Stimulated activated CD4-positive, alpha-beta T cell treated with anti-CD3 and anti-CD28 coated beads, TNF-alpha, amount 100 ng/mL, for 1 hour (primary cell): Measurements from ENCODE around the gene PPP6R2.

Experiments used
- DNase-seq, 3 donors: peaks; one replicate each; pipeline ENCODE4 v3.0.0-alpha.2; 2020; ENCODE audit warnings: low read depth in 3 of 3, low spot score in 1 of 3

Gene PPP6R2

DNA sequence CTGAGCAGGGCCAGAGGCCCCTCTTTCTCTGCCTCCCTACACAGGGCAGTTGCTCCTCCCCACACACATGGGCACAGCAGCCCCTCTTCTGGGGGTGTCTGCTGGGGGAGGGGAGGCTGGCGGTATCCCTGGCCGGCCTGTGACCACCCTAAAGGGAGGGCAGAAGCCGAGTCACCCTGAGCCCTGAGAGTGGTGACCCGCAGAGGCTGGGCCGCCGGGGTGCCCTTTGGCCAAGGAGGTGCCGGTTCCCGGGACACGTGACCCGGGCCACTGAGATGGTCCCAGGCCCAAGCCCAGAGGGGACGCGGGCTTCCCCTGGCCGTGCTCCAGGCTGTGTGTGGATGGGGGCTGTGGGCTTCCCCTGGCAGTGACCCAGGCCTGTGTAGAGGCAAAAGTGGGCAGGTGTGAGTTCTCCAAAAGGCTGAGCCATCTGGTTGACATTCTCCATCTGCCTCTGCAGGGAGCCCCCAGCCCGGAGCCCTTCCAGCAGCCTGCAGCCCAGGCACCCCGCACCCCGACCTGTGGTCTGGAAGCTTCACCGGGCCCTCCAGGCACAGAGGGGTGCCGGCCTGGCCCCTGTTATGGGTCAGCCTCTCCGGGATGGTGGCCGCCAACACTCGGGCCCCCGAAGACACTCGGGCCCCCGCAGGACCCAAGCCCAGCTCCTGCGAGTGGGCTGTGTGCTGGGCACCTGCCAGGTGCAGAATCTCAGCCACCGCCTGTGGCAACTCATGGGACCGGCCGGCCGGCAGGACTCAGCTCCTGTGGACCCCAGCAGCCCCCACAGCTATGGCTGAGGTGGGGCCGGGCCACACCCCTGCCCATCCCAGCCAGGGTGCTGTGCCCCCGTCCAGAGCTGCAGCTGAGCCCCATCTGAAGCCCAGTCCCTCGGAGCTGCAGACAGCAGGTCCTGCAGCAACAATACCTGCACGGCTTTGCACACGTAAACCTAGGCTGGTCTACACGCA lies 139.3 kb downstream of the PPP6R2 start:
- DNase-seq: no peak

DNA sequence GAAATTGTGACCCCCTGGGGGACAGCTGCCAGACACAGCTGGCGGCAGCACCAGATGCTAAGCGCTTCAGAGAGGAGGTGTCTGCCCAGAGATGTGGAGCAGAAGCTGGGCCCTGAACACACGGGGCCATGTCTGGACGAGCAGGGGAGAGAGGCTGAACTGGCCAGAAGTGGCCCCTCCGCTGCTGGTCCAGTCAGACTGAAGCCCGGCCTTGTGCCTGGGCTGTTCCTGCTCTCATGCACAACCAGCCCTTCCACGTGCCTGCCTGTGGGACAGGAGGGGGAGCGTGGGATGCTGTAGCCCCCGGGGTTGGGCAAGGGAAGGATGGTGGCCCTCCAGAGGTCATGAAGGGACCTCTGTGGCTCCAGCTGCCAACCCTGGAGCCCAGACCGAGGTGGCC lies 140.0 kb downstream of the PPP6R2 start:
- DNase-seq: no peak

DNA sequence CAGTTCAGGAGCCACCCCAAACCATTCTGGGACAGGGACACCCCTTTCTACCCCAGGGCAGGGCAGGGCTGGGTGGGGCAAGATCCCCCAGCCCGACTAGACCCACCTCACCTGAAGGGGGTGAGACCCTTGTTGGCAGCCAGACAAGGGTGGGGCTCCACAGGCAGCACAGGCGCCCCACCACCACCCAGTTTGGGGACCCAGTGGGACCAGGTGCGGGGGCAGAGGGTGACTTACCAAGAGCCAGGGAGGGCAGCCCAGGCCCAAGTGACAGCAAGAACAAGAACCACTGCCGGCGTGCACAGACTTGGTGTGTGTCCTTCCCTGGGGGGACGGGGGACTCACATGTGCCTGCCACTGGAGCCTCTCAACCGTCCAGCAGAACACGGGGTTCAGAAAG lies 140.4 kb downstream of the PPP6R2 start:
- DNase-seq: no peak

DNA sequence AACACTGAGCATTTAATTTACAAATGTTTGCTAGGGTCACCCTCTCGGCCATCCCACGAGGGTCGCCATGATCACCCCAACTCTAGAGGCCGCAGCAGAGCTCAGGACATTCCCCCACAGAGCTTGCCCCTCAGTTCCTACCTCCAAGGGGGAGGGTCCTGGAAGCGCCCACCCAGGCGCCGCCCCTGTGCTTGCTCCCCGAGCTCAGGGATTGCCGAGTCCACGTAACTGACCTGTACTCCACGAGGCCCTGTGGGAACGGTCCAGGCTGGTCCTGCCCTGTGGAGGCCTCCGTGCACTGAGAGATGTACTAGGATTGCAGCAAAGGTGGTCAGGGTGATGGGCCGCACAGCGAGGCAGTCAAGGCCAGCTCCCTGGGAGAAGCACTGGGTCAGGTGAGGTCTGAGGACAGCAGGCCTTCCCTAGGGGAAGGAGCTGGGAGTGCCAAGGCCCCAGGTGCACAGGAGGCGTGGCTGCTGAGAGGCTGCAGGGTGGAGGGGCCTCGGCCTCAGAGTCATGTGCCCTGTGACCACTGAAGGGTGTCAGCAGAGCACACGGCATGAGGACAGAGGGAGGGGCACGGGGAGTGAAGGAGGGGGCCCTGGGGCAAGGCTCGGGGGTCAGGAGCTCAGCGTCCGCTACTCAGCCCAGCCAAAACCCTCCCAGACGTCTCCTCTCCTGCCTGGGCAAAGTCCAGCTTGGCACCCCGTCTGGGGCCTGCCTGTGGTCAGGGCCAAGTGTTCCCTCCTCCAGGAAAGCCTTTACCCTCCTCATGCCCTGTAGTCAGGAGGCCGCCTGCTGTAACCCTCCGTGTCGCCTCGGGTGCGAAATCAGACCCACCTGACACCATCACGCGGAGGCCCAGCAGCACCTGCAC lies 141.1 kb downstream of the PPP6R2 start:
- no peak for DNase-seq

DNA sequence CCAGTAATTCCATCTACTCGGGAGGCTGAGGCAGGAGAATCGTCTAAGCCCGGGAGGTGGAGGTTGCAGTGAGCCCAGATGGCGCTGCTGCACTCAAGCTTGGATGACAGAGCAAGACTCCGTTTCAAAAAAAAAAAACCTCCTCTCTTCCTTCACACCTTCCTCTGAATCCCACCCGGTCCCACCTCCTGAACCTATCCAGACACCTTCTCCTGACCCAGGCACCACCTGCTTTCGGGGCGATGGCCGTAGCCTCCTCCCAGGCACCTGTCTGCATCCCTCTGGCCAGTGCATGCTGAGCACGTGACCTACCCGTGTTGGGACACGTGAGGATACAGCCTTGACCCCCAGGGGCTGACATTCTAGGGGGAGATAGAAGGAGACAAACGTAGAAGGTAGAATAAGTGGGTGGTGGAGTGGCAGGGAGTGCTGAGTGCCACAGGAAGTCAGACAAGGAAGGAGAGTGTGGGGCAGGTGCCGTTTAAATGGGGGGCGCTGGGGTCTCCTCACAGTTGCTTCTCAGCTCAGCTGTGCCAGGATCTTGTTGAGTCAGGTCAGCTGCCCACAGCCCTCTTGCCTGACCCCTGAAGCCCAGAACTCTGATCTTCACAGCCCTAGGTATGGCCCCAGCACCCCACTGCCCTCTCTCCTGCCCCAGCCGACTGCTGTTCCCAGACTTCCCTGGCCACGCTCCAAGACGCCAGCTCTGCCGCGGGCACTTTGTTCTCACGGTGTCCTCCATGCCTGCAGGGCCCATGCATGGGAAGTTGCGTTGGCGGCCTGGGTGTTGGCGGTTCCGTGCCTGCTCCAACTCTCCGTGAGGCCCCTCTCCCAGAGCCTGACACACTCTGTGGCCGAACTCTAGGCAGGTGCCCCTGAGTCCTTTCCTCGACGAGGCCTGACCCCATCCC lies 142.3 kb downstream of the PPP6R2 start:
- no peak for DNase-seq

DNA sequence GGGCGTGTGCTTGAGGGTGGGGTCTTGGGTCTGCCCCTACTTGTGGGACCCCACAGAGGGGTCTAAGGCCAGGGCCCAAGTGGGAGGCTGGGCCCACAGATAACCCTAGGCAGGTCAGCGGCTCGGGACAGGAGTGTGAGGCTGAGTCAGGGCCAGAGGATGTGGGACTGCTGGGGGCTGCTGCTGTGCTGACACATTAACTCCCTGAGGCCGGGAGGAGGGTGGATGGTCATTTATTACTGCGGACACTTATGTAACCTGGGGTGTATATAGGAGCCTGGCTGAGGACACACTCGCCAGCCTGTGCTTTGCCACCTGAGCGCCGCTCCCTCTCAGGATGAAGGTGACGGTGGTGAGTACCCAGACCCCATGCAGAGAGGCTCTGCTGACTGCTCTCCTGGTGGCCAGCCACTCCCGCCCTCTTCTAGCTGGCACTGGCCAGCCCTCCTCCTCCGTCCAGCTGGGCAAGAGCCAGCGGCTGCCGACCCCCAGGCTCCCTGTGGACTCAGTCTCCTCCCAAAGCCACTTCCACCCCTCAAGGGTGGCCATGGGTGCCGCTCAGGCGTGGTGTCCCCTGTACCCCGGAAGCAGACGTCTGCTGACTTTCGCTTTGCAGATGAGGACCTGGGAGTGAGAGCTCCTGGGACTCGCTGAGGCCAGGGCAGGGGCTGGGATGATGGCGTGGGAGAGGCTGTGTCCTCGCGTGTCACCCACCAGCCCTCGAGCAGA lies 143.6 kb downstream of the PPP6R2 start, which contains the start of gene MIOX:
Gene MIOX (plus strand): TSS at position 299 of the 729 bp plus-strand sequence. CDS start 39 bp downstream, at position 338.
- no peak for DNase-seq

DNA sequence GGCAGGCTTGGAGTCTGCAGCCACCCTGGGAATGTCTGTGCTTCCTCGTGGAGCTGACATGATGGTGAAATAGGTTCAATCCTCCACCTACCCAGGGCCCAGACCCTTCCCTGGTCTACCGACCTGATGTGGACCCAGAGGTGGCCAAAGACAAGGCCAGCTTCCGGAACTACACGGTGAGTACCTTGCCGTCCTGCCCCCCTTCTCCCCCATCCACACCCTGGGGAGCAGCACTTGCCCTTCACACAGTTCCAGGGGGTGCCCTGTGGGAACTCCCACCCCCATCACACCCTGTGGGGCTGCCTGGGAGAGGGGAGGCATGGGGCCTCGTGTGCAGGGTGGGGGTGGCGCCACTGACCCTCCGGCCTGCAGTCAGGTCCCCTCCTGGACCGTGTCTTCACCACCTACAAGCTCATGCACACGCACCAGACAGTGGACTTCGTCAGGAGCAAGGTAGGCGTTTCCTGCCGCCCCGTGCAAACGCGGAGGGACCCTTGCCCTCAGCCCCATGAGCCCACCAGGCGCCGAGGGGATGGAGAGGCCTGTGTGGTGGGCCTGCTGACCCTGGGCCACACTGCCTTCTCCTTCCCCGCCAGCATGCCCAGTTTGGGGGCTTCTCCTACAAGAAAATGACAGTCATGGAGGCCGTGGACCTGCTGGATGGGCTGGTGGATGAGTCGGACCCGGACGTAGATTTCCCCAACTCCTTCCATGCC lies 144.3 kb downstream of the PPP6R2 start:
- DNase-seq: no peak

DNA sequence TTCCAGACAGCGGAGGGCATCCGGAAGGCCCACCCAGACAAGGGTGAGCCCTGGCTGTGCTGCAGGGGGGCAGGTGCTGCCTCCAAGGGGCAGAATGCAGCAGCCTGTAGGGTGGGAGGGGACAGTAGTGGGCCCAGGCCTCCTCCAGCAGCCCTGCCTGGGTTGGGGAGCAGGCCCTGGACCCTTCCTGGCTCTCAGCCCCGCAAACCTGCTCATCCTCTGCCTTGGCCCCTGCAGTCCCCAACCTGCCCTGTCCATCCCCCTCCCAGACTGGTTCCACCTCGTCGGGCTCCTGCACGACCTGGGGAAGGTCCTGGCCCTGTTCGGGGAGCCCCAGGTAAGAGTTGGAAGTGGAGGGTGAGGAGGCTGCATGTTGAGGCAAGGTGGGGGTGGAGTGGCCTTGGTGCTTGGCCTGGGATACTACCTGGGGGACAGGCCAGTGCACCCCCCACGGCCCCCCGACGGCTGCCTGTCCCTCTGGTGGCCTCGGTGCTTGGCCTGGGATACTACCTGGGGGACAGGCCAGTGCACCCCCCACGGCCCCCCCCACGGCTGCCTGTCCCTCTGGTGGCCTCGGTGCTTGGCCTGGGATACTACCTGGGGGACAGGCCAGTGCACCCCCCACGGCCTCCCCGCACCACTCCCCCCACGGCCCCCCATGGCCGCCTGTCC lies 145.0 kb downstream of the PPP6R2 start:
- DNase-seq: no peak

DNA sequence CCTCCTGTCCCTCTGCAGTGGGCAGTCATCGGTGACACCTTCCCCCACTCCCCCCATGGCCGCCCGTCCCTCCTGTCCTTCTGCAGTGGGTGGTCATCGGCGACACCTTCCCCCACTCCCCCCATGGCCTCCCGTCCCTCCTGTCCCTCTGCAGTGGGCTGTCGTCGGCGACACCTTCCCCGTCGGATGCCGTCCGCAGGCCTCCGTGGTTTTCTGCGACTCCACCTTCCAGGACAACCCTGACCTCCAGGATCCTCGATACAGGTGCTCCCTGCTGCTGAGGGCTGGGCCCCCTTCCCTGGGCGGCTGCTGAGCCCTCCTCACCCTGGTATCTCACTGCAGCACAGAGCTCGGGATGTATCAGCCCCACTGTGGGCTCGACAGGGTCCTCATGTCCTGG lies 145.8 kb downstream of the PPP6R2 start:
- DNase-seq: no peak

DNA sequence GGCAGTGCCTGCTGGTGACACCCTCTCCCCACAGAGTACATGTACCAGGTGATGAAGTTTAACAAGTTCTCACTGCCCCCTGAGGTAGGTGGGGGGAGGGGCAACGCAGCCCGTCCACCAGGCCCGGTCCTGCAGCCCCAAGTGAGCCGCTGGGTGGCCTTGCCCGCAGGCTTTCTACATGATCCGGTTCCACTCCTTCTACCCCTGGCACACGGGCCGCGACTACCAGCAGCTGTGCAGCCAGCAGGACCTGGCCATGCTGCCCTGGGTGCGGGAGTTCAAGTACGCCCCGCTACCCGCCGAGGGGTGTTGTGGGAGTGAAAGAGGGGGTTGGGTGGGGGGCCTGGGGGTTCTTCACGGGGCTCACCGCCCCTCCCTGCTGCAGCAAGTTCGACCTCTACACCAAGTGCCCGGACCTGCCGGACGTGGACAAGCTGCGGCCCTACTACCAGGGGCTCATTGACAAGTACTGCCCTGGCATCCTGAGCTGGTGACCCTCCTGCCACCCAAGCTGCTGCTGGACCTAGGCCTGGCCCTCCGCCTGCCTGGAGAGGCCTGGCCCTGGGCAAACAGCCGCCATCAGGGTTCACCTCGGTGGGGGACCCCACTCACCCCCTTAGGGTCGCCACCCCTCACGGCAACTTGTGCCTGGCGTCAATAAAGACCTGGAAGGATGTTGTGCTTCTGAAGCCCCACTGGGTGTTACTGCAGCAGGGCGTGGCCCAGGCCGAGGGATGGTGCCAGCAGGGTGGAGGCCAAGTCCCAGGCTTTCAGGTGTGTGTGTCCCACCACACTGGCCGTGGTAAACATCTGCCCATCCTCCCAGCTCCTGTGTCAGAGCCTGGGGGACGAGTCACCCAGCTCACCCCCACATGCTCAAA lies 146.5 kb downstream of the PPP6R2 start:
- DNase-seq: no peak

DNA sequence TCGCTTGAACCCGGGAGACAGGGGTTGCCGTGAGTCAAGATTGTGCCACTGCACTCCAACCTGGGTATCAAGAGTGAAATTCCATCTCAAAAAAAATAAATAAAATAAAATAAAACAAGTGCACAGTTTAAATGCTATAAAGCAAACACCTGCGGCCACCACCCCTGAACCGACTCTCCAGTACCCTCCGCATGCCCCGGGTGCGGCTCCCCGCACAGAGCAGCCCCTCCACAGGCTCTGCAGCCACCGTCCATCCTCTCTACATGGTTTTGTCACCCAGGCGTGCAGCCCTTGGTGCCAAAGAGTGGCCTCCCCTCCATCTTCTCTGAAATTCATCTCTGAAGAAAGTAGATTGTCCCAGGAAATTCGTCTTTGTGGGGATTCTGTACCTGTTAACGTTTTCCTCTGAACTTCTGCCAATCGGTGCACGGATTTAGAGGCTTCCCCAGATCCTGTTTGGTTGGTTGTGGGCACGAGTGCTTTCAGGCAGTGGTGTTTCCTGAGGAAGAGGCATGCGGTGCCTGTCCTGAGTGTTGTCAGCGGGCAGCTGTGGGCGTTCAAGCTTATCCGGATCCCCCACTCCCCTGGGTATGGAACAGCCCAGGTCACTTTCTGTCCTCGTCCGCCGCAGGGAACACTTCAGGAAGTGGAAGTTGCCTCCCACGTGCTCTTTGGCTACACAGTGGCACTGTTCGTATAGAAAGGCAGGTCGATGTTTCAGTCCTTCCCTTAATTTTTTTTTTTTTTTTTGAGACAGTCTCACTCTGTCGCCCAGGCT lies 147.6 kb downstream of the PPP6R2 start:
- DNase-seq: no peak
